ENCODE data around the gene TMEM132A. TPM values are rescaled to one million over a fixed set of nuclear protein-coding genes. Genes with fewer than 3 reads are reported as not detected.

TMEM132A gene
- total RNA-seq, 2 experiments from 2014 or later = 3.3 to 5.7 TPM

- intact Hi-C loops (cut with micrococcal nuclease) = loop anchor here (5.0 kb wide), 1 partner anchor 35 kb away; no protein-coding TSS in a partner anchor
- ChIA-PET CTCF (no interaction called here), POLR2A (no interaction called here)
- peaks cover 25% of the 10 kb centered on the region for H3K27me3 Mint-ChIP-seq
- H3K27ac Mint-ChIP-seq = no peak overlapping the region
- DNase-seq = no peak
- peaks cover 14% of the 10 kb centered on the region for H3K4me1 Mint-ChIP-seq (ENCODE audit: low read depth)
- no peaks in the 10 kb centered on the region for H3K9me3 Mint-ChIP-seq
- no peak overlapping the region for H3K4me3 Mint-ChIP-seq
- no peaks in the 10 kb centered on the region for H3K36me3 Mint-ChIP-seq
Observed at GRCh38 chr11:60952742-60953170, 28.5 kb downstream of the TMEM132A start.

- no peaks in the 10 kb centered on the region for H3K36me3 Mint-ChIP-seq
- no peaks in the 10 kb centered on the region for H3K9me3 Mint-ChIP-seq
- CTCF ChIA-PET = interaction anchor here (1.4 kb wide), 1 partner anchor 233 kb away, joined by 4 read pairs; no protein-coding TSS in a partner anchor
- H3K4me1 Mint-ChIP-seq (ENCODE audit: low read depth) = peaks cover 14% of the 10 kb centered on the region
- H3K27ac Mint-ChIP-seq = no peak overlapping the region
- POLR2A ChIA-PET = no interaction called here
- DNase-seq = no peak
- intact Hi-C loops (cut with micrococcal nuclease) = loop anchor here (5.0 kb wide), 1 partner anchor 36 kb away; no protein-coding TSS in a partner anchor
- peaks cover 21% of the 10 kb centered on the region for H3K27me3 Mint-ChIP-seq
- H3K4me3 Mint-ChIP-seq = no peak overlapping the region
Observed at GRCh38 chr11:60953781-60954180, 29.5 kb downstream of the TMEM132A start.

DNA sequence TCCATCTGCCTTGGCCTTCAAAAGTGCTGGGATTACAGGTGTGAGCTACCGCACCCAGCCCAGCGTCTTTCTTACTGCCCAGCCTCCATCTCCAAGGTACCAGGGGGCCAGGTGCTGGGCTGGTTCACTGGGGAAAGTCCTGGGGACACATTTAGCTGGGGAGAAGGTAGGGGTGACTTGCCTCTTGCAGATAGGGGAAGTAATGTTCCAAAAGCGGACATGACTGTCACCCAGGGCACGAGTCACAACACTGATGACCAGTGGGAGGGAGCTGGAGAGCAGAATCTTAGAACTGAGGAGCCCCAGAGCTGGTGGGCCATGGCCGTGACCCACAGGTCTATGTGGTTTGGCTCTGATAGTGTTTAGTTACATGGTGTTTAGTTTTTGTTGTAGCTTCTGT lies 30.2 kb downstream of the TMEM132A start:
- Mint-ChIP-seq H3K4me3 (no peak overlapping the region), H3K9me3 (no peaks in the 10 kb centered on the region), H3K36me3 (no peaks in the 10 kb centered on the region), H3K27ac (no peak overlapping the region), H3K4me1 (ENCODE audit: low read depth) (peaks cover 14% of the 10 kb centered on the region), H3K27me3 (peaks cover 21% of the 10 kb centered on the region)
- intact Hi-C loops (cut with micrococcal nuclease) = loop anchor here (5.0 kb wide), 1 partner anchor 37 kb away; no protein-coding TSS in a partner anchor
- no peak for DNase-seq
- CTCF ChIA-PET = interaction anchor here (1.0 to 1.7 kb wide), 4 partner anchors 16 to 481 kb away, joined by 3 to 5 read pairs (median 4); no protein-coding TSS in a partner anchor
- POLR2A ChIA-PET = no interaction called here

DNA sequence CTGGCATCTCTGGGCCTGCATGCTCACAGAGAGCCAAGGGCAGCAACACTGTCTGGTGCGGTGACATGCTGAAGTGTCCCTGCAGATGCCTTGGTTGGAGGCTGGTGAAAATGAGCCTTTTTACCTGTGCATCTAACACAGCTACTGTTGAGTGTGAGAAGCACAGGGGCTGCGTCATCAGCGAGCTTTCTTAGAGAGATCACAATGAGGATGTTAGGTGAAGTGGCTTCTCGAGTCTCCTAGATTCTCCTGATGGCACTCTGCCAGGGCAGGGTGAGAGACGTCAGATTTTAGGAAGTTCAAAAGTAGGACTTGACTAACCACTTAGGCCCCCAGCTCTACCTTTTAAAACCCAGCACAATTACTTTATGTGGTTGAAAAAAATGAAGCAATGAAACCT lies 31.3 kb downstream of the TMEM132A start:
- H3K27ac Mint-ChIP-seq = no peak overlapping the region
- no peak for DNase-seq
- H3K4me3 Mint-ChIP-seq = no peak overlapping the region
- H3K4me1 Mint-ChIP-seq (ENCODE audit: low read depth) = peaks cover 14% of the 10 kb centered on the region
- CTCF ChIA-PET = interaction anchor here (0.6 to 1.7 kb wide), 4 partner anchors 15 to 480 kb away, joined by 3 to 5 read pairs (median 4); no protein-coding TSS in a partner anchor
- H3K9me3 Mint-ChIP-seq = no peaks in the 10 kb centered on the region
- H3K27me3 Mint-ChIP-seq = peaks cover 19% of the 10 kb centered on the region
- H3K36me3 Mint-ChIP-seq = no peaks in the 10 kb centered on the region
- POLR2A ChIA-PET = no interaction called here
- intact Hi-C loops (cut with micrococcal nuclease) = no loop called here

DNA sequence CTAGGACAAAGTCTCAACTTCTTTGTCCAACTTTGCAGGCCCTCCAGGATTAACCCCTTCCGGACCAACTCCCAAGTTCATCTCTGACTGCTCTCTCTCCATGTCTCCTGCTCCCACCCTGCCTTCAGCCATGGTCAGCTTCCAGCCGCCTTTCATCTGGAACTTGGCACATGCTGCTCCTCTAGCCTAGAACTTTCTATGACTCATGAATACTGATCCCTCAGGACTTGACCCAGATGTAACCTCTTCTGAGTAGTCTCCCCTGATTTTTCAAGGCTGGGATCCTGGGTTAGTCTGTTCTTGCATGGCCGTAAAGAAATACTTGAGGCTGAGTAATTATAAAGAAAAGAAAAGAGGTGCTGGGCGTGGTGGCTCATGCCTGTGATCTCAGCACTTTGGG lies 32.9 kb downstream of the TMEM132A start:
- no peak for DNase-seq
- Mint-ChIP-seq H3K27me3 (peaks cover 13% of the 10 kb centered on the region), H3K4me3 (no peak overlapping the region), H3K36me3 (no peaks in the 10 kb centered on the region), H3K9me3 (no peaks in the 10 kb centered on the region), H3K4me1 (ENCODE audit: low read depth) (peaks cover 7% of the 10 kb centered on the region), H3K27ac (no peak overlapping the region)
- POLR2A ChIA-PET = no interaction called here
- CTCF ChIA-PET = no interaction called here
- intact Hi-C loops (cut with micrococcal nuclease) = no loop called here

GRCh38 chr11:60959431-60959830 lies 35.2 kb downstream of the TMEM132A start:
- peaks cover 5% of the 10 kb centered on the region for H3K27me3 Mint-ChIP-seq
- ChIA-PET CTCF (interaction anchor here (1.3 kb wide), 1 partner anchor 10 kb away, joined by 5 read pairs; no protein-coding TSS in a partner anchor), POLR2A (no interaction called here)
- no peaks in the 10 kb centered on the region for H3K9me3 Mint-ChIP-seq
- H3K36me3 Mint-ChIP-seq = no peaks in the 10 kb centered on the region
- no peak overlapping the region for H3K27ac Mint-ChIP-seq
- H3K4me1 Mint-ChIP-seq (ENCODE audit: low read depth) = no peaks in the 10 kb centered on the region
- no peak for DNase-seq
- intact Hi-C loops (cut with micrococcal nuclease) = no loop called here
- no peak overlapping the region for H3K4me3 Mint-ChIP-seq

GRCh38 chr11:60960405-60960804 lies 36.1 kb downstream of the TMEM132A start:
- POLR2A ChIA-PET = no interaction called here
- peaks cover 5% of the 10 kb centered on the region for H3K27me3 Mint-ChIP-seq
- intact Hi-C loops (cut with micrococcal nuclease) = no loop called here
- H3K27ac Mint-ChIP-seq = no peak overlapping the region
- H3K4me1 Mint-ChIP-seq (ENCODE audit: low read depth) = no peaks in the 10 kb centered on the region
- H3K4me3 Mint-ChIP-seq = no peak overlapping the region
- H3K36me3 Mint-ChIP-seq = no peaks in the 10 kb centered on the region
- DNase-seq = no peak
- H3K9me3 Mint-ChIP-seq = no peaks in the 10 kb centered on the region
- CTCF ChIA-PET = interaction anchor here (1.3 kb wide), 1 partner anchor 9 kb away, joined by 5 read pairs; no protein-coding TSS in a partner anchor

DNA sequence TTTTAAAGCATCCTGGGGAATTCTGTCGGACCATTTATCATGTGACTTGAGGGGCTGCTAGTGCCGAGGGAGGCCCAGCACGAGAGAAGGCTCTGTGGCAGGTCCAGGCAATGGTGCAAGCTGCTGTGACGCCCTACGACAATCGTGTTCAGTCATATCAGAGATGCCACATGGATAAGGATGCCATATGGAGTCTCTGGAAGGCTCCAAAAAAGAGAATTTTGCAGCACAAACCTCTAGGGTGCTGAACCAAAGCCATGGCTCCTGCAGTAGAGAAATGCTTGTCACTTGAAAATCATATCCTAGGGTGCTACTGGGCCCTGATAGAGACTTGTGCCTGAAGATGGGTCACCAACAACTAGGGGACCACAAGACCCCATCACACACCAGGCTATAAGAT lies 40.5 kb downstream of the TMEM132A start:
- Mint-ChIP-seq H3K27me3 (peaks cover 3% of the 10 kb centered on the region), H3K4me1 (ENCODE audit: low read depth) (no peaks in the 10 kb centered on the region), H3K9me3 (peaks cover 6% of the 10 kb centered on the region), H3K27ac (no peak overlapping the region), H3K4me3 (no peak overlapping the region), H3K36me3 (peaks cover 3% of the 10 kb centered on the region)
- ChIA-PET POLR2A (no interaction called here), CTCF (interaction anchor here (0.6 kb wide), 1 partner anchor 90 kb away, joined by 3 read pairs; no protein-coding TSS in a partner anchor)
- no peak for DNase-seq
- intact Hi-C loops (cut with micrococcal nuclease) = no loop called here

- no peak overlapping the region for H3K27ac Mint-ChIP-seq
- ChIA-PET POLR2A (no interaction called here), CTCF (interaction anchor here (0.6 to 1.1 kb wide), 3 partner anchors 51 to 69 kb away, joined by 3 to 5 read pairs (median 3); no protein-coding TSS in a partner anchor)
- DNase-seq = no peak
- intact Hi-C loops (cut with micrococcal nuclease) = no loop called here
- H3K27me3 Mint-ChIP-seq = no peaks in the 10 kb centered on the region
- peaks cover 6% of the 10 kb centered on the region for H3K9me3 Mint-ChIP-seq
- H3K4me3 Mint-ChIP-seq = no peak overlapping the region
- H3K4me1 Mint-ChIP-seq (ENCODE audit: low read depth) = peaks cover 15% of the 10 kb centered on the region
- H3K36me3 Mint-ChIP-seq = peaks cover 3% of the 10 kb centered on the region
Observed at GRCh38 chr11:60966890-60967289, 42.6 kb downstream of the TMEM132A start.

DNA sequence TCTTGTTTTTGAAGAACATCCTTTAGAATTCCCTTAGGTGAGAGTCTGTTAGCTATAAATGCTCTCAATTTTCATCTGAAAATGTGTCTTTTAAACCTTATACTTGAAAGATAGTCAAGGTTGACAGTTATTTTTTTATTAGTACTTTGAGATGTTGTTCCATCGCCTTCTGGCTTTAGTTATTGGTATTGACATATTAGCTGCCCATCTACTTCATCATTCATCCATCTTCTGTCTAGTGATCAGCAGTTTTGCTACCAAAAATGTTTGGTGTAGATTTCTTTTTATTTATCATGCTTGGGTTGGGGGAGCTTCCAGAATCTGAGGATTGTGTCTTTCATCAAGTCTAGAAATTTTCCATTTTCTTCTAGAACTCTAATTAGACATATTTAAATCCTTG lies 44.0 kb downstream of the TMEM132A start:
- H3K27ac Mint-ChIP-seq = no peak overlapping the region
- peaks cover 15% of the 10 kb centered on the region for H3K4me1 Mint-ChIP-seq (ENCODE audit: low read depth)
- no peak overlapping the region for H3K4me3 Mint-ChIP-seq
- ChIA-PET POLR2A (no interaction called here), CTCF (interaction anchor here (0.9 to 3.2 kb wide), 3 partner anchors 74 to 160 kb away, joined by 3 to 40 read pairs (median 12); no protein-coding TSS in a partner anchor)
- intact Hi-C loops (cut with micrococcal nuclease) = no loop called here
- no peaks in the 10 kb centered on the region for H3K27me3 Mint-ChIP-seq
- peaks cover 6% of the 10 kb centered on the region for H3K9me3 Mint-ChIP-seq
- H3K36me3 Mint-ChIP-seq = peaks cover 15% of the 10 kb centered on the region
- DNase-seq = no peak

DNA sequence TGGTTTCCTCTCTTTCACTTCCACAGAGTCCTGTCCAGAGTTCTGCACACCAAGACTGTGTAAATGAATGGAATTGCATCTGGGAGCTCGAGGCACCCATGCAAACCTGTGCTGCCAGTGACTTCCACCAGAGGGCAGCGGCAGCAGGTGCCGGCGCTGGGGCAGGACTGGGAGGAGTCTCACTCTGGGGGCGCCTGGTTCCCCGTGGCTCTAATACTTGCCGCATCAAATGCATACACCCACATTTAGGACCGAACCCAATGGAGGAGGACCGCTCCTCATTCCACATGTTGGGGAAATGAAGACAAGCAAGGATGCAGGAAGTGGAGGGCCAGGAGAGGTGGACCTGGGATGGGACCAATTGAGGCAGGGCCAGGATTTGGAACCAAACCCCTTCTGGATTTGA lies 46.1 kb downstream of the TMEM132A start:
- H3K4me3 Mint-ChIP-seq = peak overlapping the region; percentile 95
- peak overlapping the region; percentile 99 for H3K27ac Mint-ChIP-seq
- no peaks in the 10 kb centered on the region for H3K27me3 Mint-ChIP-seq
- intact Hi-C loops (cut with micrococcal nuclease) = loop anchor here (1.0 to 2.0 kb wide), 6 partner anchors 34 to 217 kb away; no protein-coding TSS in a partner anchor
- H3K9me3 Mint-ChIP-seq = peaks cover 6% of the 10 kb centered on the region
- H3K36me3 Mint-ChIP-seq = peaks cover 35% of the 10 kb centered on the region
- POLR2A ChIA-PET = interaction anchor here (0.8 to 1.0 kb wide), 2 partner anchors 36 to 159 kb away, joined by 3 to 4 read pairs; no protein-coding TSS in a partner anchor
- peak; percentile 89 for DNase-seq
- CTCF ChIA-PET = interaction anchor here (0.6 to 3.8 kb wide), 34 partner anchors 11 to 224 kb away, joined by 3 to 49 read pairs (median 4); no protein-coding TSS in a partner anchor
- peaks cover 15% of the 10 kb centered on the region for H3K4me1 Mint-ChIP-seq (ENCODE audit: low read depth)

- intact Hi-C loops (cut with micrococcal nuclease) = loop anchor here (1.0 to 2.0 kb wide), 6 partner anchors 33 to 216 kb away; no protein-coding TSS in a partner anchor
- Mint-ChIP-seq H3K27ac (peak overlapping the region; percentile 99), H3K4me1 (ENCODE audit: low read depth) (peaks cover 15% of the 10 kb centered on the region), H3K27me3 (no peaks in the 10 kb centered on the region), H3K36me3 (peaks cover 37% of the 10 kb centered on the region), H3K9me3 (peaks cover 6% of the 10 kb centered on the region), H3K4me3 (peak overlapping the region; percentile 95)
- ChIA-PET POLR2A (interaction anchor here (0.8 to 2.0 kb wide), 6 partner anchors 31 to 158 kb away, joined by 3 to 18 read pairs (median 4); no protein-coding TSS in a partner anchor), CTCF (interaction anchor here (0.6 to 3.8 kb wide), 20 partner anchors 16 to 460 kb away, joined by 3 to 49 read pairs (median 6); no protein-coding TSS in a partner anchor)
- no peak for DNase-seq
Observed at GRCh38 chr11:60970890-60971289, 46.6 kb downstream of the TMEM132A start.
